ENCODE measurements around the gene HDAC4. TPM values are rescaled to one million over a fixed set of nuclear protein-coding genes. Genes with fewer than 3 reads are reported as not detected.

Gene HDAC4
- total RNA-seq, 2 donors from 2014 or later = 38.7 to 50.9 TPM

DNA sequence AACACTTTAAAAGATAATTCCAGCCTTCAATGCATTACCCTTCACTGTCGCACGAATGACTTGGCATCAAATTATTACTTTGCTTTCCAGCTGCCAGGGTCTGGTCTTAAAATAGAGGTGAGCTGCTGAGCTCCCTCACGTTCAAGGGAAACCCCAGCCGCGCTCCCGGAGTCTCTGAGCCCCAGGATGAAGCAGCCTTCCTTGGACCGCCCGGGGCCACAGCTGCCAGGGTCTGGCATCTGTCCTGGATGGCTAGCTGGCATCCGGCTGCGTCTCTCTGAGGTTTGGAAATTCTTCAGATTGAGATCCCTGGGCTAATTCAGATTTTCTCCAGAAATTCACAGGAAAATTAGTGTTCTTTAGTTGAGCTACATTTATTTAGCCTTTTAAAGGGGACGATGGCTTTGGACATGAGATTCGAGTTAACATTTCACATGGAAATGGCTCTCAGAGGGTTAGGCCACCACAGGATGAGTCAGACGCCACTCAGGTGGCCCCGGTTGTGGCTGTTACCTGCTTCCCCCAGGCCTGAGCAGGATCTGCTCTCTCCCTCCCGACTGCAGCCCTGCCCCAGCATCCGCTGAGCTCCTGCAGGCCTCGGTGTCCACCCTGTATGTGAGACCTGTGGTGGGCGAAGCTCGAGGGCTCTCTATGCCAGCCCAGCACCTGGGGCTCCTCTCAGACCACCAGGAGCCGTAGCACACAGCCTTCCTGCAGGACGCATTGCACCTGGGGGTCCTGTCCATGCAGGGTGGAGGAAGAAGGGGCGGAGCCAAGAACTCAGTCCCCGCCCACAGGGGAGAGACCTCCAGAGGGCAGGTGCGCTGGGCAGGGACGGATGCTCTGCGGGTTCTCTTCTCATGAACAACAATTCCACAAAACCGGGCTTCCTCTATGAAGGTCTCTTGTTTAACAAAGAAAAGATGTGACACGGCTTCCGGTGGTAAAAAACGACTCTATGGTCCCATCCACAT lies 297.4 kb downstream of the HDAC4 start:
- ATAC-seq (no peak), DNase-seq (no peak)
- intact Hi-C loops (cut with DNase I, micrococcal nuclease) = no loop called here

DNA sequence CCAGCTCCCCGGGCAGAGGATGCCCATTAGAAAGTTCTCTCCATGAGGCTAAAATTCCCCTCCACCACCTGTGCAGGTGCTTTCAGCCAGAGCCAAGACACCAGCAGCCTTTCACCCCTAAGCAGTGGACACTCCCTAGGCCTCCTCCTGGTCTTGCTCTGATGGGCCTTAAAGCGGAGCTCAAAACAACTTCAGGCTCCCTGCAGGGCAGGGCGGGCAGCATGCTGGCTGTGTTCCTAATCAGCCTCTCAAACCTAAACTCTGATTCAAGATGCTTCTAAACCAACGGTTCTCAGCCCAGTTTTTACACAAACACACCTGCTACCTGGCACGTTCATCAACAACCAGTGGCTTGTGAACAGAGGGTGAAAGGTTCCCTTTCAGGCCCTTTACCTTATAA lies 298.6 kb downstream of the HDAC4 start:
- intact Hi-C loops (cut with DNase I, micrococcal nuclease) = no loop called here
- ATAC-seq = no peak

DNA sequence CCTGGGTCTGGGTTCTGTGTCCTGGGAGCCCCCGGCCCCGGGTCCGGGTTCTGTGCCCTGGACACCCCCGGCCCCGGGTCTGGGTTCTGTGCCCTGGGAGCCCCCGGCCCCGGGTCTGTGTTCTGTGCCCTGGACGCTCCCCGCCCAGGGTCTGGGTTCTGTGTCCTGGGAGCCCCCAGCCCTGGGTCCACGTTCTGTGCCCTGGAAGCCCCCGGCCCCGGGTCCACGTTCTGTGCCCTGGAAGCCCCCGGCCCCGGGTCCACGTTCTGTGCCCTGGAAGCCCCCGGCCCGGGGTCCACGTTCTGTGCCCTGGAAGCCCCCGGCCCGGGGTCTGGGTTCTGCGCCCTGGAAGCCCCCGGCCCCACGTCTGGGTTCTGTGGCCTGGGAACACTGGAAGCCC lies 299.0 kb downstream of the HDAC4 start:
- intact Hi-C loops (cut with DNase I, micrococcal nuclease) = no loop called here
- no peak for ATAC-seq

More for the DNA sequence above, 298.6 kb downstream of the HDAC4 start:
- no peak for DNase-seq

DNA sequence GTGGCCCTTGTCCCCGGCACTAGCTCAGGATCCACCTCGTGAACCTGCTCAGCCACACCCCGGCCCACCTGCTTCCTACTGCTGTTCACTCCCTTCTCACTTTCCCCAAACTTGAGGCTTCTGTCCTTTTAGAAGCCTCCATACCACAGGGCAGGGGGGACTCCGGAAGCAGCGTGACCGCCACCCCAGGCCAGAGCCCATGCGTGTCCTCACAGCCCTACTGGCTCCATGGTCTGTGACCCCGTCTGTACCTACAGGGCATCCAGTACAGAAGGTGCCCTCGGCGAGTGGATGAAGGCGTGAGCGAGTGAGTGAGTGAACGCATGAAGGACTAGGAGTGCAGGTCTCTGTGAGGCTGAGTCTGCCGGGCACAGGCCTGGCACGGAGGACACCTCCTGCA lies 299.7 kb downstream of the HDAC4 start:
- ATAC-seq (no peak), DNase-seq (no peak)
- intact Hi-C loops (cut with DNase I, micrococcal nuclease) = no loop called here

More for the DNA sequence above, 299.0 kb downstream of the HDAC4 start:
- DNase-seq = no peak

DNA sequence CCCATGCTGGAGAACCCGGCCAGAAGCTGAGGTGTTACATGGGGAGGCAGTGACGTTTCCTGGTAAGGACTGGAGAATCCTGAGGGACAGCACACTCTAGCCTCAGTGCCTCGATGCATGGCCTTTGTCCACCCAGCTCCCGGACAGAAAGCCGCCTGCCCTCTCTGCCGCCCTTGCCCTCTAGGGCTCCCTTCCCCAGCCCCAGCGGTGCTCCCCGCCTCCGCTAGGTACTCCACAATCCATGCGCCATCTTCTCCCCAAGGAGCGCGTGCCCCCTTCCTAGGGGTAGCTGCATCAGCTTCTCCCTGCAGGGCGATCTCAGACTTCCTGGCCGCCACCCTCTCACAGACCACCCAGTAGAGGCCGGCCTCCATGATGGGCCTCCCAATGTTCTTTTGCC lies 301.3 kb downstream of the HDAC4 start:
- intact Hi-C loops (cut with DNase I, micrococcal nuclease) = no loop called here
- no peak for DNase-seq
- ATAC-seq = no peak

DNA sequence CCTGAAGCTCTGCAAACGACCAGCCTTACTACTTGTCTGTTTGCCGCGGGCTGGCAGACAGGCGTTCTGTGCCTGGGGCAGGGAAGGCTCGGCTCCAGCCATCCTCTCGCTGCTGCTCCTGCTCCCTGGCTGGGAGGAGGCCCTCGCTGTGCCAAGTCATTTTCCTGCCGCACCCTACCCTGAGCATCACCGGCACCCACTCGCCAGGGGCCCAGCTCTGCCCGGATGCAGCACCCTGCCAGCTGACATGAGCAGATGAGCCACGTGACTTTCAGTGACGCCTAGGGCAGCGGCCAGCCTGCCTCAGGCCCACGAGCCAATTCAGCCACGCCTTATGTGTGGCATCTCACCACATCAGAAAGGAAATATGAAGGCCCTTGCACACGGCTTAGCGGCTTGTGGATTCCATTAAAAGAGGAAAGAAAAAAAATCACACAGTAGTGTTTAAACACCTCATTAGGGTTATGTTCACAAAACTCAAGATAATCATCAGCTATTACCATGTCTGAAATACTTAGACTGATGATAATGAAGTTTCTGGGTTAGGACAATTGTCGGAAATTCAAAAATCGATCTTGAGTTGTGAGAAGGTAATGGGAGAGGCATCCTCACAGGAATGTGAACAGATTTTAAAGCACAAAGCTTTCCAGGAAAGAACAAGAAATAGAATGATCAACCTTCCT lies 302.4 kb downstream of the HDAC4 start:
- intact Hi-C loops (cut with DNase I, micrococcal nuclease) = no loop called here
- no peak for DNase-seq
- peak; percentile 57 for ATAC-seq

DNA sequence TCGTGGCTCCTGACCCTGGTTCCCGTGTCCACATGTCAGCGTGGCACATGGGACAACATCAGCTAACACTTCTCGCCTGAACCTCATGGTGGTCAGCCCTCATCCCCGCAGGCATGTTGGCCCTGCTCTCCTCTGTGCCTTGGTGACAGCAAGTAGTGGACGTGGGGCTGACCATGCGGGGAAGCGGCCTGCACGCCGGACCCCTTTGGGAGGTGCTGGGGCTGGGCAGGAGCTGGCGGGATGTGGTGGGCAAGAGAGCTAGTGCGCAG lies 303.5 kb downstream of the HDAC4 start:
- intact Hi-C loops (cut with DNase I, micrococcal nuclease) = no loop called here
- DNase-seq (no peak), ATAC-seq (no peak)

DNA sequence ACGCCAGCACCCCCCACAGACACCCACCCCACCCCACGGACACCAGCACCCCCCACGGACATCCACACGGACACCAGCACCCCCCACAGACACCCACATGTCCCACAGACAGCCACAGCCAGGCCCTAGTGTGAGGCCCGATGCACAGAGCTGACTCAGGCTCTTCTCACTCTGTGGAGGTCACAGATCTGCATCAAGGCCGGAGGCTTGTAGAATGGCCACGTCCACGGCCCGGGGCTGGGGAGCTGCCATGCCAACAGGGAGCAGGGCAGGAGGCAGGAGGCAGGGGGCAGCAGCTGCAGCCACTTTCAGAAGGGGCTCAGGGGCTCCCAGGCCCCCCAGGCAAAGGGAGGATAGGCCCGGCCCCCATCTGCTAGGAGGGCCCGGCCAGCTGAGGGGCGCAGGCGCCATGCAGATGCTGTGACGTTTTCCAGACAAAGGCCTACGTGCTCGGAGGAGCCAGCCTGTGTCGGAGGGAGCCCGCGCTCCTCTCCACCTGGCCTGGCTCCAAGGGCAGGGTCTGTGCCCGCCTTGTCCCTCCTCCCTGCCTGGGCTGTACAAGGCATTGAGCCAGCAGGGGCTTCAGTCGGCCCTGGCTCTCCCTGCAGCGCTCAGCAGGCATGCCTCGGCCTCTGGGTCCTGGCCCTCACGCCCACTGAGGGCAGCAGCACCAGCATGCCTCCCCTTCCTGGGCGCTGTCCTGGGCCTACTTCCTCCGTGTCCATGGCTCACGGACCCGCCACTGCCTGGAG lies 304.0 kb downstream of the HDAC4 start:
- ATAC-seq = no peak
- intact Hi-C loops (cut with DNase I, micrococcal nuclease) = no loop called here
- DNase-seq = no peak

DNA sequence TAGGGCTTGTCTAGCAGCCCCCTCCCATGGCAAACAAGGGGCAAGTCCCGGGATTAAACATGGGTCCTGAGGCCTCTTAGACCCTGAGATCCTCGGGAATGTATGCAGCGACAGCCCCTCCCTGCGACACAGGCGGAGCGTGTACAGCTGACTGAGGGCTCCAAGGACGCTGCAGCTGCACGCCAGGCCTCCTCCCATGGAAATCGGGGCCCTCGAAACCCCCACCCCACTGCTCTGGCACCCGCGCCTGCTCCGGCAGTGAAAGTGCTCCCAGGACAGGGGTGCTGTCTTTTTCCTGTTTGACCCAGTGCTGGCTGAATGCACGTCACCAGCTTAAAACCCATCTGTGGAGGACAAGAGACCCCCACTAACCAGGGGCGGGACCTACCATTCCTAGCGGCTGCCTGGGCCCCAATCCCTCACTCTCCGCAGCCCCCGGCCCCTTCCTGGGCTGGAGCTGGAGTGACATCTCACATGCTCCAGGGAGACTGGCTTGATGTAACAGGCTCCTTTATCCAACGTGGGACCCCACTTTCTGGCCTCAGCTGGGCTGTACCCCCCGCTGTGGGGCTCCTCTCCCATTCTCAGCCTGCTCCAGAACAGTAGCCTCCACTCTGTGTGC lies 305.2 kb downstream of the HDAC4 start:
- intact Hi-C loops (cut with DNase I, micrococcal nuclease) = no loop called here
- no peak for ATAC-seq
- no peak for DNase-seq

DNA sequence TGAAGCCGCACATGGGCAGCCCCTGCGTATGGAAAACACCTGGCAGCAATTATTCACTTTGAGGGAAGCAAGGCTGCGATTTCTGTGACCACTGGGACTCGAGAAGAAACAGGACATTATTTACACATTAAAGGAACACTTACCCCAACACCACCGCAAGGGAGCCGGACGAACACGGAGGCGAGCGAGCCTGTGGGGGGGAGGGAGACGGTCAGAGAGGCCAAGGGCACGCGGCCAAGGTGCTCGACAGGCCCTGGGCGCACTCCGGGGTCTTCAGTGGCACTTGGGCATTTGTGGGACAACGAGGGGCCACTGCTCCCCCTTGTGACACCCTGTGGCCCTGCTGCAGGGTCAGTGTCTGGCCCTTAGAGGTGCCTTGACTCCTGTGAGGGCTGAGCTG lies 306.0 kb downstream of the HDAC4 start:
- ATAC-seq (no peak), DNase-seq (no peak)
- intact Hi-C loops (cut with DNase I, micrococcal nuclease) = no loop called here

DNA sequence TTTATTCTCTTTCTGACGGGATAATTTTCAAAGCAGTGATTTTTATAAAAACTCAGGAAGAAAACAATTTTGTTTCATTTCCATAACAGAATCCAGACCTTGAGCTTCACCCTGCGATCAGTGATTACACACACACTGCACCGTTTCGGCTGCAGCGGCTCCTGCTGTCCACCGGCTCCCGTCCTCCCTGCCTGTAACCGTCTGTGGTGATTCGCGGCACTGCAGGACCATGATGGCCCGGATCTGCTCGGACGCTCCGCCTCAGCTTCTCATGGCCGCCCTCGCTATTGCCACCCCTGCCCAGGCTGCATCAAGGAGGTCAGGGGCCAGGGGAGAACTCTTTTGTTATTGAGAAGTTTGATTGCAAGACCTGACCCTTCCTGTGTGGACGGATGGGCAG lies 306.9 kb downstream of the HDAC4 start:
- intact Hi-C loops (cut with DNase I, micrococcal nuclease) = no loop called here

DNA sequence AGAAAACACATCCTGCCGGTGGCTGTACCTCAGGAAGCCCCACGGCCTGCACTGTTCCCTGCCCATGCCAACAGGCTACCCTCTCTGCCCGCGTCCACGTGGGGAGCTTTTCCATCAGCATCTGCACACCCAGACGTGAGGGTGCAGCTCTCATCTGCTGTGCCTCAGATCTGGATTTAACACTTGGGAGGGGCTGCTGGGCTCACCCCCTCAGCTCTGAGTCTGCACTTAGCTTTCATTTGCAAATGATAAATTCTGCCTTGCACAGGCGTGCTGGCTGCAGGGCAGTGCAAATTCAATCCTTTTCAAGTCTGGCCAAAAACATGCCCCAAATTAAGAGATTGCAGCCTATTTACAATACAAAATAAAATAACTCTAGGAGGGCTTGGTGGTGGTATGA lies 307.3 kb downstream of the HDAC4 start:
- ATAC-seq (no peak), DNase-seq (no peak)
- intact Hi-C loops (cut with DNase I, micrococcal nuclease) = no loop called here

More for the DNA sequence above, 306.9 kb downstream of the HDAC4 start:
- ATAC-seq (no peak), DNase-seq (no peak)

DNA sequence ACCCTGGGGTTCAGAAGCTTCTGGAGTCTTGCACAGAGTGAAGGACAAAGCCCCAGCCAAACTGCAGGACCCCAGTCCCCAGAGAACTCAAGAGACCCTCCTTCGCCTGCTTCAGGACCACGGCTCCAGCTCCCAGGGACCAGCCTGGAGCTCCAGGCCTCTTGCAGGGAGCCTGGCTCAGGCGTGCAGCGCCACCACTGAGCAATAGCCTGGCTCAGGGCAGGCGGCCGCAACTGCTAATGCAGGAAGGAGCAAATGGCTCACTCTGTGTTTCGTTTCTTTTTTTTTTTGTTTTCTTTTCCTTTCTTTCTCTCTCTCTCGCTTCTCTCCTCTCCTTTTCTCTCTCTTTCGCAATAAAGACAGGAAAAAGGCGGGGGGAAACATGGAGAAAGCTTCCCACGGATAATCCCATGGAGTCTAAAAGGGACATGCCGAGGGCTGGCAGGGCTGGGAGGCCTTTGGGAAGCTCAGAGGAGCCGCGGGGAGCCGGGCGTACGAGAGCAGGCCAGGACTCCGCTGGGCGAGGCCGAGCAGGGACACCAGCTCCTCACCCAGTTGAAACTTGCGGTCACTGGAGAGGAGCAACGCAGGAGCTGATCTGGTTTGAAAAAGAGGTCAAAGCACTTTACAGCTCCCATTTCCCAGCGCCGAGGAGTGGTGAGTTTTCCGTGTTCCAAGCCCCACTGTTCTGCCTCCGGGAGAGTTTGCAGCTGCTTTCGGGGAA lies 308.1 kb downstream of the HDAC4 start:
- intact Hi-C loops (cut with DNase I, micrococcal nuclease) = no loop called here

DNA sequence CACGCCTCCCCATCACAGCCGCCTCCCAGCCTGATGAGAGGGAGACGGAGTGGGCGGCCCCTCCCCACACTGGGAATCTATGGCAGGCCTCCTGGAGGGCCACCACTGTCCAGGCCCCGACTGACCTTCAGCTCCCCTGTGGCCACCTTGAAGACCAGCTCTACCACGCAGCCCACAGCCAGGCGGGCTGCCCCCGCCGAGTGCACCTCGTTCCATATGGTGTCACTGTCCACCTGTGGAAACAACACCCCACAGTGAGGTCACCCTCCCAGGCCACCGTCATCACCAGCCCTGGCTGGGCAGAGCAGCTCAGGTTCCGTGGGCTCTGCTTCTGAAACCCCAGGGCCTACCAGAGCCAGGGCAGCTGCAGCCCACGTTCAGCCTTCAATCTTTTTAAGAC lies 310.9 kb downstream of the HDAC4 start:
- ATAC-seq = no peak
- DNase-seq = no peak
- intact Hi-C loops (cut with DNase I, micrococcal nuclease) = no loop called here

More for the DNA sequence above, 308.1 kb downstream of the HDAC4 start:
- DNase-seq (no peak), ATAC-seq (no peak)

DNA sequence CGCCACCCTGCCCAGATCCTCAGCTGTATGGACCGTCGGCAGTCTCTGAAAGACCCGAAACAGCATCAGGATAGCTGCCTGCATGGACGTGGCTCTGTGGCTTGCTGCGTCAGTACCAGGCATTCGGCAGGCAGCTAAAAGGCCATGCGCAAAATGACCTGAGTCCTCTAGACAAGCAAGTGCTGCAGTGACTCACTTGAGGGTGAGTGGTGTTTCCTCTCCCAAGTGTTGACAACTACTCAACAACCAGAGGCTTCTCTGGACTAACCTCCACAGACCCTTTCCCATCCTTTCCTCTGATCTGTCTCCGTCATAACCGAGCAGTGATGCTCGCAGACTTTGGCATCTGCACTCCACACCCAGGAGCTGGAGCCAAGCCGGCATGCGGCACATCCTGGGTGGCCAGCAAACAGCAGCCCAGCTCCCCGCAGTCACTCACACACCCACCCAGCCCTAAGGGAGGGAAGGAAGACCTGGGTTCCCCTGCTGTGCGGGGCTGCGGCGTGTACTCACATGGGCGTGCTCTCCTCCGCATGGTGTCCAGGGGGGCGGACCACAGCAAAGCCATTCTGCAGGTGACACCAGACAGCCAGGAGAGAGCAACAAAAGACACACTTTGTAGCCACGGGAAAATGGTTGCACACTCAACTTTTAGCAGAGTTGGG lies 313.6 kb downstream of the HDAC4 start:
- no peak for DNase-seq
- no peak for ATAC-seq
- intact Hi-C loops (cut with DNase I, micrococcal nuclease) = no loop called here

DNA sequence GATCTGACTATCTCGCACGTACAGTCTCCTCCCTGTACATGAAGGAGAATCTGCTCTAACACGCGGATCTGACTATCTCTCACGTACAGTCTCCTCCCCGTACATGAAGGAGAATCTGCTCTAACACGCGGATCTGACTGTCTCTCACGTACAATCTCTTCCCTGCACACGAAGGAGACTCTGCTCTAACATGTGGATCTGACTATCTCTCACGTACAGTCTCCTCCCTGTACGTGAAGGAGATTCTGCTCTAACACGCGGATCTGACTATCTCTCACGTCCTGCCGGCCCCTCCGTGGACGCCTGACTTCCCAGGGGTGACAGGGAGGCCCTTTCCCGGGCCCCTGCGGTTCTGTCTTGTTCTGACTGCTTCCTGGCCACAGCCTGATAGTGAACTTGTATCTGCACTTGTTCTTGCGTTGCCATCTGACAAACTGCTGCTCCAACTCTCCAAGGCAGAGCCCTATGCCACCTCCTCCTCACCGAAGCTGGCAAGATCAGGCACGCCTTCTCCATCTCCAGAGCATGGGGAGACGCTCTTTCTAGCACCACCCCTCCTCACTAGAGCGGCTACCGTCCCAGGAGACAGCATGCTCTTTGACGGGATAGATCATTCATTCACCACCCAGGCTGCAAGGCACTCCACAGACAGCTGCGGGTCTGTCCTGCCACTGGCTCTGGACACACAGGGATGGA lies 314.3 kb downstream of the HDAC4 start:
- DNase-seq = no peak
- no peak for ATAC-seq
- intact Hi-C loops (cut with DNase I, micrococcal nuclease) = no loop called here

DNA sequence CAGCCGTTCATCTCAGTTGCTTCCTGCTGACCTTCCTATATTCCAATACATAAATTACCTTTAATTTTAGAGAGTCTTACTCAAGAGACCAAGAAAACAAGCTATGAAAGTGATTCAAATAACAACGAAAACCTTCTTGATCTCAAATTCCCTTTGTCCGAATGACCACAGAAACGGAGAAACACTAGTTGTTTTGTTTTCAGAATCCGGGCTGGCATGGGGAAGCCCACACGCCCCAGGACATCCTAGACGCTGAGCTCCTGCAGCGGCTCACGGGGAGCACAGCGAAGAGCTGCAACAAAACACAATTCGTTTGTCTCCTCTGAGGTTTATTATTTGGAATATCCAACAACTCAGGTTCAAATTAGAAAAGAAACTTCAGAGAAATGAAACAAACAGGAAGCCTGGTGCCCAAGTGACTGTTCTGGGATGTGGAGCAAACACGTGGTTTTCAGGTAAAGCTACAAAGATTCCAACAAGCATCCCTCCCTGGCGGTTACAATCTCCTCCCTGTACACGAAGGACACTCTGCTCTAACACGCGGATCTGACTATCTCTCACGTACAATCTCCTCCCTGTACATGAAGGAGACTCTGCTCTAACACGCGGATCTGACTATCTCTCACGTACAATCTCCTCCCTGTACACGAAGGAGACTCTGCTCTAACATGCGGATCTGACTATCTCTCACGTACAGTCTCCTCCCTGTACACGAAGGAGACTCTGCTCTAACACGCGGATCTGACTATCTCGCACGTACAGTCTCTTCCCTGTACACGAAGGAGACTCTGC lies 315.4 kb downstream of the HDAC4 start:
- DNase-seq = no peak
- intact Hi-C loops (cut with DNase I, micrococcal nuclease) = no loop called here
- ATAC-seq = no peak

All from left colon (tissue), 2 donors.